DND-41 (cell line): ENCODE data around the gene NLGN1.

Source experiments
- CTCF ChIP-seq: IDR thresholded peaks from 2 replicates; pipeline ENCODE4 v1.5.1; 2012; ENCODE audit warnings: borderline replicate concordance, low read length, moderate library complexity, mild to moderate bottlenecking; ENCODE audit not compliant: poor library complexity, severe bottlenecking; ENCODE audit errors: extremely low read depth
- EZH2 ChIP-seq: IDR thresholded peaks from 3 replicates; pipeline ENCODE4 v1.6.1; 2012; ENCODE audit warnings: borderline replicate concordance, low read depth, mild to moderate bottlenecking, moderate library complexity, low read length, inconsistent platforms; ENCODE audit not compliant: severe bottlenecking

GRCh38 chr3:173622166-173622565 lies 224.6 kb downstream of the NLGN1 start:
- no peak for TF ChIP-seq CTCF
- no peak for TF ChIP-seq EZH2
